Measurements from ENCODE around the gene TMEM253. TPM values are rescaled to one million over a fixed set of nuclear protein-coding genes. Genes with fewer than 3 reads are reported as not detected.
A peak's percentile ranks its signal among the peaks of the same experiment; 100 is the strongest.

The TMEM253 gene
- total RNA-seq, result not detected in 2 replicates

DNA sequence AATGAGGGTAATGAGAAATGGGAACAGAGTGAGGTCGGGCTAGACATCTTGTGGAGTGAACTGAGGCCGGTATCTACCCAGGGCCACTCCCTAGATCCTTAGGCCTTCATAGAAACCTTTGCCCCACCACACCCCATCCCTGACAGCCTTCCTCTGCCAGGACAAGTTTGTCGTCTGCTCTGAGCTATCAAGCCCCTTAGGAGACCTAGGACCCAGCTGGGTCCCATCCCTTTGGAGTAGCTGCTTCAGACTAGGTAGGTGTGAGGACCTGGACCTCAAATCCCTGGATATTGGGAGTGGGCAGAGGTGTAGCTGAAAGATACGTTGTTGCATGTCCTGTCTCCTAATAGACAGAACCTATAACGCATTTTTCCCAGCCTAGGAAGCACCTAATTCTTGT lies at the start of gene TMEM253:
TSS of gene TMEM253 (plus strand) at position 136 of the 400 bp plus-strand sequence. CDS start 278 bp downstream, outside the sequence.
- Histone ChIP-seq H3K27ac (ENCODE audit: low read depth, low read length) (no peak within 1 kb of the TSS), H2AFZ (ENCODE audit: low read length) (no peak within 1 kb of the TSS), H4K20me1 (ENCODE audit: insufficient read depth, low read length) (no peaks in the 10 kb centered on the region), H3K4me3 (ENCODE audit: insufficient read depth, low read length) (no peak within 1 kb of the TSS), H3K4me1 (ENCODE audit: insufficient read depth, low read length) (peaks cover 27% of the 10 kb centered on the region), H3K27me3 (ENCODE audit: insufficient read depth, low read length) (peaks cover 6% of the 10 kb centered on the region), H3K9me3 (ENCODE audit: low read depth, low read length) (no peaks in the 10 kb centered on the region), H3K79me2 (ENCODE audit: insufficient read depth, low read length) (no peaks in the 10 kb centered on the region), H3K36me3 (ENCODE audit: insufficient read depth, low read length) (no peaks in the 10 kb centered on the region), H3K4me2 (ENCODE audit: insufficient read depth, low read length) (no peak within 1 kb of the TSS)
- TF ChIP-seq, protein P1, sequence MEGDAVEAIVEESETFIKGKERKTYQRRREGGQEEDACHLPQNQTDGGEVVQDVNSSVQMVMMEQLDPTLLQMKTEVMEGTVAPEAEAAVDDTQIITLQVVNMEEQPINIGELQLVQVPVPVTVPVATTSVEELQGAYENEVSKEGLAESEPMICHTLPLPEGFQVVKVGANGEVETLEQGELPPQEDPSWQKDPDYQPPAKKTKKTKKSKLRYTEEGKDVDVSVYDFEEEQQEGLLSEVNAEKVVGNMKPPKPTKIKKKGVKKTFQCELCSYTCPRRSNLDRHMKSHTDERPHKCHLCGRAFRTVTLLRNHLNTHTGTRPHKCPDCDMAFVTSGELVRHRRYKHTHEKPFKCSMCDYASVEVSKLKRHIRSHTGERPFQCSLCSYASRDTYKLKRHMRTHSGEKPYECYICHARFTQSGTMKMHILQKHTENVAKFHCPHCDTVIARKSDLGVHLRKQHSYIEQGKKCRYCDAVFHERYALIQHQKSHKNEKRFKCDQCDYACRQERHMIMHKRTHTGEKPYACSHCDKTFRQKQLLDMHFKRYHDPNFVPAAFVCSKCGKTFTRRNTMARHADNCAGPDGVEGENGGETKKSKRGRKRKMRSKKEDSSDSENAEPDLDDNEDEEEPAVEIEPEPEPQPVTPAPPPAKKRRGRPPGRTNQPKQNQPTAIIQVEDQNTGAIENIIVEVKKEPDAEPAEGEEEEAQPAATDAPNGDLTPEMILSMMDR (IDR thresholded peaks at IDR 0.05; ENCODE audit: extremely low read depth, low read depth, low read length), result no peak
- peak; percentile 77 for DNase-seq (ENCODE audit: insufficient read length, low spot score, missing footprints)

DNA sequence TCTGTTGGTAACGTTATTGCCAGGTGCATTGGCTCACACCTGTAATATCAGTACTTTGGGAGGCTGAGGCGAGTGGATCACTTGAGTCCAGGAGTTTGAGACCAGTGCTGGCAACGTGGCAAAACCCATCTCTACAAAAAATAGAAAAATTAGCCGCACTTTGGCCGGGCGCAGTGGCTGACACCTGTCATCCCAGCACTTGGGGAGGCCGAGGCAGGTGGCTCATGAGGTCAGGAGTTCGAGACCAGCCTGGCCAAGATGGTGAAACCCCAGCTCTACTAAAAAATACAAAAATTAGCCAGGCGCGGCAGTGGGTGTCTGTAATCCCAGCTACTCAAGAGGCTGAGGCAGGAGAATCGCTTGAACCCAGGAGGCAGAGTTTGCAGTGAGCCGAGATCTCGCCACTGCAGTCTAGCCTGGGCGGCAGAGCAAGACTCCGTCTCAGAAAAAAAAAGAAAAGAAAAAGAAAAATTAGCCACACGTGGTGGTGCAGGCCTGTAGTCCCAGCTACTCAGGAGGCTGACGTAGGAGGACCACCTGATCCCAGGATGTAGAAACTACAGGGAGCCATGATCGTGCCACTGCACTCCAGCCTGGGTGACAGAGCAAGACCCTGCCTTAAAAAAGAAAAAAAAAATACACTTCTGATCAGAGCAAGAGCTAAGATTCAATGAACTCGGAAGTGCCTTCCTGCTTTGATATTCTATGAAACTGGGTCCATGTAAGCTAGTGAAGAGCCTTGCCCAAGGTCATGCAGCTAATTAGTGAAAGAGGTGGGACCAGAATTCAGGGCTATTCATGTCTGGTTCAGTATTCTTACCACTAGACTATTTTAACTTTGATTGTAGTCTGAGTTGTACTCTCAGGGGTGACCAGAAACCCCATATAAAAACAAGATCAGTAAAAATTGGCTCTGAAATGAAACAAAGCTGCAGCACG lies 47.4 kb upstream of the TMEM253 start:
- TF ChIP-seq, protein P1 (IDR thresholded peaks at IDR 0.05; ENCODE audit: extremely low read depth, low read depth, low read length), result no peak
- H3K27ac ChIP-seq (ENCODE audit: low read depth, low read length), result no peak overlapping the region
- H3K4me1 ChIP-seq (ENCODE audit: insufficient read depth, low read length), result peaks cover 21% of the 10 kb centered on the region

DNA sequence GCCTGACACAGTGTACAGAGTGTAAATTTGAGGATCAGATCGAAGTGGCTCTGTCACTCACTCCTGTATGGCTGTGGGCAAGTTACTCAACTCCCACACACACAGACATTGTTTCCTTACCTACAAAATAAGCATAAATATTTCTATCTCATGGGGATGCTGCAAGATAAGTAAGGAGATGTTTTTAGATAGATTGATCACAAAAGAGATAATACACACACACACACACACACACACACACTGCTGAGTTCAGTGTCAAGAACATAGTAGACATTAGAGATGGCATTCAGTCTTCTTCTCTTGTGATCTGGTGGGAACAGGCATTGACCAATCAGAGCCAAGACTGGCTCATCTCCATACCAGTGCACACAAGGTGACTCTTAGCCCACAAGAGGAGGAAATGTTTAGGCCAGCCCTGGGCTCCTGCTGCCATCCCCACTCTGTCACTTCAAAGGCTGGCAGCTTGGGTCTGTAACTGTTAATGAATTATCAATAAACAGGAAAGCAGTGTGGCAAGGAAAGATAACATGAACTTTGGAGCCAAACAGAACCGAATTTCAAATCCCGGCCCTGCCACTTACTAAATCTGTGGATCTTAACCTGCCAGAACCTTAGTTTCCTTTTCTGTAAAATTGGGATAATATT lies 46.6 kb upstream of the TMEM253 start:
- Histone ChIP-seq H3K27ac (ENCODE audit: low read depth, low read length) (no peak overlapping the region), H3K79me2 (ENCODE audit: insufficient read depth, low read length) (no peaks in the 10 kb centered on the region), H3K27me3 (ENCODE audit: insufficient read depth, low read length) (no peaks in the 10 kb centered on the region), H3K4me1 (ENCODE audit: insufficient read depth, low read length) (peaks cover 17% of the 10 kb centered on the region), H3K36me3 (ENCODE audit: insufficient read depth, low read length) (no peaks in the 10 kb centered on the region), H4K20me1 (ENCODE audit: insufficient read depth, low read length) (no peaks in the 10 kb centered on the region), H3K9me3 (ENCODE audit: low read depth, low read length) (no peaks in the 10 kb centered on the region), H3K4me2 (ENCODE audit: insufficient read depth, low read length) (no peak overlapping the region), H2AFZ (ENCODE audit: low read length) (no peak overlapping the region), H3K4me3 (ENCODE audit: insufficient read depth, low read length) (no peak overlapping the region)
- TF ChIP-seq, protein P1 (IDR thresholded peaks at IDR 0.05; ENCODE audit: extremely low read depth, low read depth, low read length), result no peak
- no peak for DNase-seq (ENCODE audit: insufficient read length, low spot score, missing footprints)

More for the DNA sequence above, 47.4 kb upstream of the TMEM253 start:
- Histone ChIP-seq H3K4me3 (ENCODE audit: insufficient read depth, low read length) (no peak overlapping the region), H3K79me2 (ENCODE audit: insufficient read depth, low read length) (no peaks in the 10 kb centered on the region), H3K9me3 (ENCODE audit: low read depth, low read length) (no peaks in the 10 kb centered on the region), H3K27me3 (ENCODE audit: insufficient read depth, low read length) (no peaks in the 10 kb centered on the region), H3K4me2 (ENCODE audit: insufficient read depth, low read length) (no peak overlapping the region), H2AFZ (ENCODE audit: low read length) (no peak overlapping the region), H3K36me3 (ENCODE audit: insufficient read depth, low read length) (no peaks in the 10 kb centered on the region), H4K20me1 (ENCODE audit: insufficient read depth, low read length) (no peaks in the 10 kb centered on the region)
- DNase-seq (ENCODE audit: insufficient read length, low spot score, missing footprints), result no peak

DNA sequence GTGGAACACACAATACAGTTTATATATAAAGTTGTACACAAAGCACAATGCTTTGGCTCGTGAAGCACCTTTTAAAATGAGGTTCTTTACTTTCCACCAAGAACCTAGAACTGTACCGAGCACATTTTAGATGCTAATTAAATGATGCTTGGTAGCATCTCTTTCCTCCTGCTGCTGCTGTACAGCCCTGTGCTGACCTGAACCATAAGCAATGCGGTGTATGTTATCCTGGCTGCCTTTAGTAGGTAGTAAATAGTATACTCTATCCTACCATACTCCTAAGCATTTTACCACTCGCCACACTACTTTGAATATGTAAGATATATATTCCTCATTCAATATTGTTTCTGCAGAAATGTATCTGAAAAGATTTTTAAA lies 46.1 kb upstream of the TMEM253 start:
- no peak overlapping the region for H2AFZ ChIP-seq (ENCODE audit: low read length)

More for the DNA sequence above, 46.1 kb upstream of the TMEM253 start:
- Histone ChIP-seq H3K27me3 (ENCODE audit: insufficient read depth, low read length) (no peaks in the 10 kb centered on the region), H3K4me1 (ENCODE audit: insufficient read depth, low read length) (peaks cover 14% of the 10 kb centered on the region), H3K9me3 (ENCODE audit: low read depth, low read length) (no peaks in the 10 kb centered on the region), H3K4me3 (ENCODE audit: insufficient read depth, low read length) (no peak overlapping the region), H3K36me3 (ENCODE audit: insufficient read depth, low read length) (no peaks in the 10 kb centered on the region), H3K79me2 (ENCODE audit: insufficient read depth, low read length) (no peaks in the 10 kb centered on the region), H3K4me2 (ENCODE audit: insufficient read depth, low read length) (no peak overlapping the region), H3K27ac (ENCODE audit: low read depth, low read length) (no peak overlapping the region), H4K20me1 (ENCODE audit: insufficient read depth, low read length) (no peaks in the 10 kb centered on the region)
- TF ChIP-seq, protein P1 (IDR thresholded peaks at IDR 0.05; ENCODE audit: extremely low read depth, low read depth, low read length), result no peak
- no peak for DNase-seq (ENCODE audit: insufficient read length, low spot score, missing footprints)
